GM23338 (cell line): ENCODE data around the gene CDC73.

ENCODE experiments used
- CREB1 ChIP-seq: fragments of 250-450 bp; sonication (Bioruptor Pico); IDR thresholded peaks from 2 replicates; pipeline ENCODE4 v1.5.0; 2020; ENCODE audit warnings: low read depth, mild to moderate bottlenecking, moderate library complexity
- EZH2 ChIP-seq: fragments of 200-600 bp; sonication (generic); IDR thresholded peaks from one replicate; pipeline ENCODE4 v1.8.0; 2017; ENCODE audit warnings: antibody characterized with exemption, mild to moderate bottlenecking, low read depth; ENCODE audit not compliant: unreplicated experiment
- EZH2phosphoT487 ChIP-seq: fragments of 200-600 bp; sonication (generic); IDR thresholded peaks from one replicate; pipeline ENCODE4 v1.8.1; 2018; ENCODE audit warnings: antibody characterized with exemption; ENCODE audit not compliant: unreplicated experiment
- JUNB ChIP-seq: IDR thresholded peaks from one replicate; pipeline ENCODE4 v1.6.1; 2016; ENCODE audit warnings: antibody characterized with exemption; ENCODE audit not compliant: unreplicated experiment
- NANOG ChIP-seq: IDR thresholded peaks from 2 replicates; pipeline ENCODE4 v1.6.1; 2016; ENCODE audit warnings: antibody characterized with exemption, borderline replicate concordance
- POLR2AphosphoS5 ChIP-seq: IDR thresholded peaks from 2 replicates; pipeline ENCODE4 v1.6.1; 2016; ENCODE audit warnings: antibody characterized with exemption, low read depth
- ZNF114 ChIP-seq: fragments of 250-450 bp; sonication (Bioruptor Pico); IDR thresholded peaks from 2 replicates; pipeline ENCODE4 v1.5.0; 2020; ENCODE audit warnings: mild to moderate bottlenecking, moderate library complexity
- ZNF331 ChIP-seq: fragments of 250-450 bp; sonication (Bioruptor Pico); IDR thresholded peaks from 2 replicates; pipeline ENCODE4 v1.5.0; 2020; ENCODE audit warnings: low read depth, mild to moderate bottlenecking, moderate library complexity
- TF ChIP-seq, protein P1 (sequence below), 2 experiments: fragments of 200-600 bp in 1 of 2; sonication (generic) in 1 of 2; conservative IDR thresholded peaks; 2 replicates each; pipeline versions ENCODE4 v1.5.1 to v1.6.1; 2016 to 2017; ENCODE audit warnings: antibody characterized with exemption in 2 of 2, low read depth in 2 of 2, mild to moderate bottlenecking in 2 of 2, moderate library complexity in 1 of 2
- TF ChIP-seq, protein P2 (sequence below): IDR thresholded peaks from one replicate; pipeline ENCODE4 v1.6.1; 2018; ENCODE audit warnings: antibody characterized with exemption; ENCODE audit not compliant: unreplicated experiment
- TF ChIP-seq, protein P3 (sequence below): IDR thresholded peaks from 2 replicates; pipeline ENCODE4 v1.6.1; 2016; ENCODE audit warnings: antibody characterized with exemption
- TF ChIP-seq, protein P4 (sequence below): fragments of 250-450 bp; sonication (Bioruptor Pico); IDR thresholded peaks from 2 replicates; pipeline ENCODE4 v1.5.0; 2020; ENCODE audit warnings: mild to moderate bottlenecking, moderate library complexity

DNA sequence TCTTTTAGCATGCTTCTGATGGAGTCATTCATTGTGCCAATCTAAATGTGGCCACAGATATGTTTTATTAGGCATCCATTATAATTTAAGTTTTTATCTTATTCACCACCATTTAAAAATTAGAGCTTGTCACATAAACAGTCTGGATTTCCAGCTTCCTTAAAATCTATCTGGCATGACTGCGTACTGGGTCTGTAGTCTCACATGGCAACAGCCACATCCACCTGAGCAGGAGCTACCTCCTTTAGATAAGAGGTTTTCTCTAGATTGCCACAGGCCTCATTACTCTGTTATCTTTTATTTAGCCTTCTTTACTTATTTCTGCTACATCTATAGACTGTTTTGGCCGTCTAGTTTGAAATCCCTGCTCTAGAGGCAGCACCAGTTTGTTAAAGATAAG, 35.5 kb downstream of the CDC73 start:
- TF ChIP-seq EZH2 (no peak), CREB1 (CRISPR knock-in tag) (no peak), POLR2AphosphoS5 (no peak), ZNF114 (CRISPR knock-in tag) (no peak), EZH2phosphoT487 (no peak), NANOG (no peak), JUNB (no peak), ZNF331 (no peak)
- TF ChIP-seq, protein P1, sequence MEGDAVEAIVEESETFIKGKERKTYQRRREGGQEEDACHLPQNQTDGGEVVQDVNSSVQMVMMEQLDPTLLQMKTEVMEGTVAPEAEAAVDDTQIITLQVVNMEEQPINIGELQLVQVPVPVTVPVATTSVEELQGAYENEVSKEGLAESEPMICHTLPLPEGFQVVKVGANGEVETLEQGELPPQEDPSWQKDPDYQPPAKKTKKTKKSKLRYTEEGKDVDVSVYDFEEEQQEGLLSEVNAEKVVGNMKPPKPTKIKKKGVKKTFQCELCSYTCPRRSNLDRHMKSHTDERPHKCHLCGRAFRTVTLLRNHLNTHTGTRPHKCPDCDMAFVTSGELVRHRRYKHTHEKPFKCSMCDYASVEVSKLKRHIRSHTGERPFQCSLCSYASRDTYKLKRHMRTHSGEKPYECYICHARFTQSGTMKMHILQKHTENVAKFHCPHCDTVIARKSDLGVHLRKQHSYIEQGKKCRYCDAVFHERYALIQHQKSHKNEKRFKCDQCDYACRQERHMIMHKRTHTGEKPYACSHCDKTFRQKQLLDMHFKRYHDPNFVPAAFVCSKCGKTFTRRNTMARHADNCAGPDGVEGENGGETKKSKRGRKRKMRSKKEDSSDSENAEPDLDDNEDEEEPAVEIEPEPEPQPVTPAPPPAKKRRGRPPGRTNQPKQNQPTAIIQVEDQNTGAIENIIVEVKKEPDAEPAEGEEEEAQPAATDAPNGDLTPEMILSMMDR (conservative IDR thresholded peaks at IDR 0.05; ENCODE audit: low read depth in 2 of 2) = no peak
- TF ChIP-seq, protein P2, sequence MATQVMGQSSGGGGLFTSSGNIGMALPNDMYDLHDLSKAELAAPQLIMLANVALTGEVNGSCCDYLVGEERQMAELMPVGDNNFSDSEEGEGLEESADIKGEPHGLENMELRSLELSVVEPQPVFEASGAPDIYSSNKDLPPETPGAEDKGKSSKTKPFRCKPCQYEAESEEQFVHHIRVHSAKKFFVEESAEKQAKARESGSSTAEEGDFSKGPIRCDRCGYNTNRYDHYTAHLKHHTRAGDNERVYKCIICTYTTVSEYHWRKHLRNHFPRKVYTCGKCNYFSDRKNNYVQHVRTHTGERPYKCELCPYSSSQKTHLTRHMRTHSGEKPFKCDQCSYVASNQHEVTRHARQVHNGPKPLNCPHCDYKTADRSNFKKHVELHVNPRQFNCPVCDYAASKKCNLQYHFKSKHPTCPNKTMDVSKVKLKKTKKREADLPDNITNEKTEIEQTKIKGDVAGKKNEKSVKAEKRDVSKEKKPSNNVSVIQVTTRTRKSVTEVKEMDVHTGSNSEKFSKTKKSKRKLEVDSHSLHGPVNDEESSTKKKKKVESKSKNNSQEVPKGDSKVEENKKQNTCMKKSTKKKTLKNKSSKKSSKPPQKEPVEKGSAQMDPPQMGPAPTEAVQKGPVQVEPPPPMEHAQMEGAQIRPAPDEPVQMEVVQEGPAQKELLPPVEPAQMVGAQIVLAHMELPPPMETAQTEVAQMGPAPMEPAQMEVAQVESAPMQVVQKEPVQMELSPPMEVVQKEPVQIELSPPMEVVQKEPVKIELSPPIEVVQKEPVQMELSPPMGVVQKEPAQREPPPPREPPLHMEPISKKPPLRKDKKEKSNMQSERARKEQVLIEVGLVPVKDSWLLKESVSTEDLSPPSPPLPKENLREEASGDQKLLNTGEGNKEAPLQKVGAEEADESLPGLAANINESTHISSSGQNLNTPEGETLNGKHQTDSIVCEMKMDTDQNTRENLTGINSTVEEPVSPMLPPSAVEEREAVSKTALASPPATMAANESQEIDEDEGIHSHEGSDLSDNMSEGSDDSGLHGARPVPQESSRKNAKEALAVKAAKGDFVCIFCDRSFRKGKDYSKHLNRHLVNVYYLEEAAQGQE = no peak
- TF ChIP-seq, protein P3, sequence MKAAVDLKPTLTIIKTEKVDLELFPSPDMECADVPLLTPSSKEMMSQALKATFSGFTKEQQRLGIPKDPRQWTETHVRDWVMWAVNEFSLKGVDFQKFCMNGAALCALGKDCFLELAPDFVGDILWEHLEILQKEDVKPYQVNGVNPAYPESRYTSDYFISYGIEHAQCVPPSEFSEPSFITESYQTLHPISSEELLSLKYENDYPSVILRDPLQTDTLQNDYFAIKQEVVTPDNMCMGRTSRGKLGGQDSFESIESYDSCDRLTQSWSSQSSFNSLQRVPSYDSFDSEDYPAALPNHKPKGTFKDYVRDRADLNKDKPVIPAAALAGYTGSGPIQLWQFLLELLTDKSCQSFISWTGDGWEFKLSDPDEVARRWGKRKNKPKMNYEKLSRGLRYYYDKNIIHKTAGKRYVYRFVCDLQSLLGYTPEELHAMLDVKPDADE = no peak
- TF ChIP-seq, protein P4, sequence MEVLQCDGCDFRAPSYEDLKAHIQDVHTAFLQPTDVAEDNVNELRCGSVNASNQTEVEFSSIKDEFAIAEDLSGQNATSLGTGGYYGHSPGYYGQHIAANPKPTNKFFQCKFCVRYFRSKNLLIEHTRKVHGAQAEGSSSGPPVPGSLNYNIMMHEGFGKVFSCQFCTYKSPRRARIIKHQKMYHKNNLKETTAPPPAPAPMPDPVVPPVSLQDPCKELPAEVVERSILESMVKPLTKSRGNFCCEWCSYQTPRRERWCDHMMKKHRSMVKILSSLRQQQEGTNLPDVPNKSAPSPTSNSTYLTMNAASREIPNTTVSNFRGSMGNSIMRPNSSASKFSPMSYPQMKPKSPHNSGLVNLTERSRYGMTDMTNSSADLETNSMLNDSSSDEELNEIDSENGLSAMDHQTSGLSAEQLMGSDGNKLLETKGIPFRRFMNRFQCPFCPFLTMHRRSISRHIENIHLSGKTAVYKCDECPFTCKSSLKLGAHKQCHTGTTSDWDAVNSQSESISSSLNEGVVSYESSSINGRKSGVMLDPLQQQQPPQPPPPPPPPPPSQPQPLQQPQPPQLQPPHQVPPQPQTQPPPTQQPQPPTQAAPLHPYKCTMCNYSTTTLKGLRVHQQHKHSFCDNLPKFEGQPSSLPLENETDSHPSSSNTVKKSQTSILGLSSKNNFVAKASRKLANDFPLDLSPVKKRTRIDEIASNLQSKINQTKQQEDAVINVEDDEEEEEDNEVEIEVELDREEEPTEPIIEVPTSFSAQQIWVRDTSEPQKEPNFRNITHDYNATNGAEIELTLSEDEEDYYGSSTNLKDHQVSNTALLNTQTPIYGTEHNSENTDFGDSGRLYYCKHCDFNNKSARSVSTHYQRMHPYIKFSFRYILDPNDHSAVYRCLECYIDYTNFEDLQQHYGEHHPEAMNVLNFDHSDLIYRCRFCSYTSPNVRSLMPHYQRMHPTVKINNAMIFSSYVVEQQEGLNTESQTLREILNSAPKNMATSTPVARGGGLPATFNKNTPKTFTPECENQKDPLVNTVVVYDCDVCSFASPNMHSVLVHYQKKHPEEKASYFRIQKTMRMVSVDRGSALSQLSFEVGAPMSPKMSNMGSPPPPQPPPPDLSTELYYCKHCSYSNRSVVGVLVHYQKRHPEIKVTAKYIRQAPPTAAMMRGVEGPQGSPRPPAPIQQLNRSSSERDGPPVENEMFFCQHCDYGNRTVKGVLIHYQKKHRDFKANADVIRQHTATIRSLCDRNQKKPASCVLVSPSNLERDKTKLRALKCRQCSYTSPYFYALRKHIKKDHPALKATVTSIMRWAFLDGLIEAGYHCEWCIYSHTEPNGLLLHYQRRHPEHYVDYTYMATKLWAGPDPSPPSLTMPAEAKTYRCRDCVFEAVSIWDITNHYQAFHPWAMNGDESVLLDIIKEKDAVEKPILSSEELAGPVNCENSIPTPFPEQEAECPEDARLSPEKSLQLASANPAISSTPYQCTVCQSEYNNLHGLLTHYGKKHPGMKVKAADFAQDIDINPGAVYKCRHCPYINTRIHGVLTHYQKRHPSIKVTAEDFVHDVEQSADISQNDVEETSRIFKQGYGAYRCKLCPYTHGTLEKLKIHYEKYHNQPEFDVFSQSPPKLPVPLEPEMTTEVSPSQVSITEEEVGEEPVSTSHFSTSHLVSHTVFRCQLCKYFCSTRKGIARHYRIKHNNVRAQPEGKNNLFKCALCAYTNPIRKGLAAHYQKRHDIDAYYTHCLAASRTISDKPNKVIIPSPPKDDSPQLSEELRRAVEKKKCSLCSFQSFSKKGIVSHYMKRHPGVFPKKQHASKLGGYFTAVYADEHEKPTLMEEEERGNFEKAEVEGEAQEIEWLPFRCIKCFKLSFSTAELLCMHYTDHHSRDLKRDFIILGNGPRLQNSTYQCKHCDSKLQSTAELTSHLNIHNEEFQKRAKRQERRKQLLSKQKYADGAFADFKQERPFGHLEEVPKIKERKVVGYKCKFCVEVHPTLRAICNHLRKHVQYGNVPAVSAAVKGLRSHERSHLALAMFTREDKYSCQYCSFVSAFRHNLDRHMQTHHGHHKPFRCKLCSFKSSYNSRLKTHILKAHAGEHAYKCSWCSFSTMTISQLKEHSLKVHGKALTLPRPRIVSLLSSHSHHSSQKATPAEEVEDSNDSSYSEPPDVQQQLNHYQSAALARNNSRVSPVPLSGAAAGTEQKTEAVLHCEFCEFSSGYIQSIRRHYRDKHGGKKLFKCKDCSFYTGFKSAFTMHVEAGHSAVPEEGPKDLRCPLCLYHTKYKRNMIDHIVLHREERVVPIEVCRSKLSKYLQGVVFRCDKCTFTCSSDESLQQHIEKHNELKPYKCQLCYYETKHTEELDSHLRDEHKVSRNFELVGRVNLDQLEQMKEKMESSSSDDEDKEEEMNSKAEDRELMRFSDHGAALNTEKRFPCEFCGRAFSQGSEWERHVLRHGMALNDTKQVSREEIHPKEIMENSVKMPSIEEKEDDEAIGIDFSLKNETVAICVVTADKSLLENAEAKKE (CRISPR knock-in tag) = no peak
